GM18858 (cell line): Measurements from ENCODE around the gene COL4A2.

Experiments
- ATAC-seq: cut with Tn5 transposase; IDR thresholded peaks from one replicate; pipeline ENCODE4 v1.9.1; 2021; ENCODE audit not compliant: unreplicated experiment

Gene COL4A2

GRCh38 chr13:110338441-110339101 is 31.5 kb downstream of the COL4A2 start:
- ATAC-seq = no peak

- no peak for ATAC-seq
Measured at GRCh38 chr13:110339263-110339662, 32.2 kb downstream of the COL4A2 start.

GRCh38 chr13:110339975-110340550 is 33.0 kb downstream of the COL4A2 start:
- ATAC-seq = no peak

GRCh38 chr13:110340812-110341444 is 33.8 kb downstream of the COL4A2 start:
- no peak for ATAC-seq

GRCh38 chr13:110341445-110342244 is 34.6 kb downstream of the COL4A2 start:
- no peak for ATAC-seq

GRCh38 chr13:110342474-110342873 is 35.4 kb downstream of the COL4A2 start:
- ATAC-seq = no peak

- no peak for ATAC-seq
Measured at GRCh38 chr13:110343241-110343865, 36.3 kb downstream of the COL4A2 start.

GRCh38 chr13:110344320-110344719 is 37.2 kb downstream of the COL4A2 start:
- ATAC-seq = no peak

GRCh38 chr13:110345266-110345665 is 38.2 kb downstream of the COL4A2 start:
- no peak for ATAC-seq

GRCh38 chr13:110345701-110346100 is 38.6 kb downstream of the COL4A2 start:
- ATAC-seq = no peak

GRCh38 chr13:110346661-110347067 is 39.6 kb downstream of the COL4A2 start:
- no peak for ATAC-seq

GRCh38 chr13:110347088-110347487 is 40.0 kb downstream of the COL4A2 start:
- ATAC-seq = no peak

- ATAC-seq = no peak
Measured at GRCh38 chr13:110347535-110348308, 40.6 kb downstream of the COL4A2 start.

- no peak for ATAC-seq
Measured at GRCh38 chr13:110348309-110349105, 41.4 kb downstream of the COL4A2 start.

GRCh38 chr13:110349239-110349638 is 42.2 kb downstream of the COL4A2 start:
- ATAC-seq = no peak

GRCh38 chr13:110350049-110350448 is 43.0 kb downstream of the COL4A2 start:
- no peak for ATAC-seq

- ATAC-seq = no peak
Measured at GRCh38 chr13:110350509-110350908, 43.4 kb downstream of the COL4A2 start.

- ATAC-seq = no peak
Measured at GRCh38 chr13:110351636-110352420, 44.7 kb downstream of the COL4A2 start.

GRCh38 chr13:110352735-110353134 is 45.7 kb downstream of the COL4A2 start:
- ATAC-seq = no peak
